DMS53 (cell line): ENCODE measurements around the gene WDR35.

Source experiments
- DNase-seq: peaks from one replicate; lab custom pipeline; 2025; lab: John Stamatoyannopoulos, UW

The WDR35 gene

DNA sequence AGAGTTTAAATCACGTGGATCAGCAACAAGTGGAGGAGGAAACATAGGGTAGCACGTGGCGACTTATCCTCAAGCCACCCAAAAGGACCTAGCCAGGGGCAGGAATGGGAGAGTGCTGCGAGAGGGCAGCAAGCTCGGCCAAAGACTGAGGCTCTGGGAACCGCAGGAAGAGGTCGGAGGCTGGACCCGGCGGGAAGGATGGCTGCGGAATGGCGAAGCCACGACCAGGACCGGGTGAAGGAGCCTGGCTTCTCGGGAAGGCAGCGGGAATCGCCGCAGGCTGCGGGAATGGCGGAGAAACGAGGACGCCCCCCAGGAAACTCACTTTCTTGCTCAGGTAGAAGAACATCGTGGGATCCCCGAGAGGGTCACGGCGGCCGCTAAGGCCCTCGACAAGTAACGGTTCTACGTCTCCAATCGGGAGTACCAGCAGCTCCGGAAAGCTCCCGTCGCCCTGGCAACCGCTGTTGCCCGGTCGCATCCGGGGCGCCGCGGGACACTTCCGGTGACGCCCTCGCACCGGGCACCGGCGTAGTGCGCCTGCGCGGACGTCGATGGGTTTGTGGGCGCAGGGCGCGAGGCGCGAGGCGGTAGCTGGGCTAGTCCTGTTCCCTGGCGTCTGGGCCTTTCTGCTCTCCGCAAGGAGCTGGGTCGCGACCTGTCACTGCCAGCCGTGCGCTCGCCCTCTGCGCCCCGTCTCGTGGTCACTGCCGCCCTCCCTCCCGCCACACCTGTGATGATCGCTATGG, at the start of gene WDR35:
Gene WDR35, minus strand, starts transcription at position 439 of the 749 bp plus-strand sequence. Its CDS starts 90 bp downstream, at position 349.
- peak; percentile 94 for DNase-seq

DNA sequence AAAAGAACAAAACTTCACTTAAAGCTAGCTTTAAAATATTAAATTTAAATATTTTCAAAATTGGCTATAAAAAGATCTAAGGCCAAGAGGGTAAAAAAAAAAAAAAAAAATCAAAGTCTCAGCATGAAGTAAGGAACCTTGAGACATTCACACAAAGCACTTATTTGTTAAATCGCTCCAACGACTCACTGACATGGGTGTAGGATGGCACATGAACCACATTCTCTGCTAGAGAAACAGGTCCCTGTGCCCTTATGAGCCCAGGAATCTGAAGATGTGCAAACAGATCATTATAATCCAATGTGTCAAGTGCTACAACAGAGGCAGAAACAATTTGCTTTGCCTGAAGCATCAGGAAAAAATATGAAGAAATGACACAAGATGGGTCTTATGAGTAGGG, 47.8 kb upstream of the WDR35 start:
- no peak for DNase-seq

DNA sequence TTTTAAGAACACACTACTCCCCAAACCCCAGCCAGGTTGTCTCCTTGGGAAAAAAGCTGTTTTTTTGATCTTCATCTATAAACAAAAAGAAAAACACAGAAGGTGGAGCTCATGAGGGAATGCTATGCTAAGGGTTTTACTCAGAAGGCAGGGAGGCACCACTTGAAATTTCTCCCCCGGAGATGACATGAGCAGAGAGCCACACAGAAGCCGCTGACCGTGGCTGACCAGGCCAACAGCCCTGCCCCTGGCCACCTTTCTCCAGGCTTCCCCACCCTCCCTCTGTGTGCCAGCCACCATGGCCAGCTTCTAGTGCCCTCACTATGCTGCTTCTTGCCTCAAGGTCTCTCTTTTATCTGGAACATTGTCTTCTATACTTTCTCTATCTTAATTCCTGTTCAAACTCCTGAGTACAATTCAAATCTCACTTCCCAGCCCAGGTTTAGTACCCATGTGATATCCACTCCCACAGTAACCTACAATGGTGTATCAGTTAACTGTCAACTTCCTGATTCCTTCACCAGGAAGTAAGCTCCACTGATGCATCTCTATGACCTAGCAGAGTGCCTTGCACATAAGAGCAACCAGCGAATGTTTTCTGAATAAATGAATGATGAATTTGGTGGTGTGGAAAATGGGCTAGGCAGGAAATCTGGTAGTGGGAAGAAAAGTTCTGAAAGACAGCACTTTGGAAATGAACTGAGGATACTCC, 46.2 kb upstream of the WDR35 start:
- peak; percentile 34 for DNase-seq

DNA sequence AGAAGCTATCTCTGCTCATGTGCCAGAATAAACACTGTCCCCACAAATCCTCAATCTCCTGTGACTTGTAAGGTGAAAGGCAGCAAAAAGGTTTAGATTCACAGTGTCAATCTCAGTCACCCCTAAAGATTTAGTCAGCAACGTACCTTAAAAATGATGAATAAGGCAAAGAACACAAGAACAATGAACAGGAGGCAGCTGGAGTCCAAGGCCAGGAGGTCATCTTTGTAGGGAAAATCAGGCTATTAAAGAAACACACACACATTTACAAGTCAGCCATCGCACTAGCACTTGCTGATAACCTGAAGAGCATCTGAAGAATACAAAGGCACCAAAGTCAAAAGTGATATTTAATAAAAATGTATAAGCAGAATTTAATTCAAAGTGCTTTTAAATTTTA, 44.9 kb upstream of the WDR35 start:
- no peak for DNase-seq

DNA sequence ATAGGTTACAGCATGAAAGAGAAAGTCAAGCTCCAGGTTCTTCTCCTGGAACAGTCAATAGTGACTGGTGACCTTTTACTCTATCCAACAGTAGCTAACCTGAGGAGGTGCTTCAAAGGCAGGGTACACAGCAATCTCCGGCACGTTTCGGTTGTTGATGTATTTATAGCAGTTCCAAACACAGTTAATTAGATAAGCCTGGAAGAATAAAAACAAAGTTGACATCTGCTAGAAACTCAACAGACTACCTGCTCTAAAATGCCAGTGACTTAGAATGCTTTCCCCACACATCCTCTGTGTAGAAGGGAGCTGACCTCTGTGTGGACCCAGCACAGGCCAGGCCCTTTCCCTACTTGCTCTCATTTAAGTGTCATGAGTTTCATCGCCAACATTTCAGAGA, 44.3 kb upstream of the WDR35 start:
- DNase-seq: no peak

DNA sequence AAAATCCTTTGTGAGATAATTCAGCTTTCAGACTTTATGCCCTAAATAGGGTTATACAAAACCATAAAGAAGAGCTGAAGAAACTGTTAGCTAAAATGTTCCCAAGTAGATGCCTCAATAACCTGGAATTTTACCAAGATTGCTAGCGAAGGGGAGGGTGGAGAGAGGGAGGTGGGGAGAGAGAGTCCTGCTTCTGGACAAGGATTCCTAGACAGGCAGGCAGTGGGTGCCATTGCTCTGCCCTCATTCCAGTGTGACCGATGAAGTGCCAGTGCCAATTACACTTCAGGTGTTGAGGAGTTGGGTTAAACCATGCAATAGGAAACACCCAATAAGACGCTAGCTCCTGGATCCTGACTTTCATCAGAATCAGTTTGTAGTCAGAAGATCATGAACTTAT, 43.4 kb upstream of the WDR35 start:
- DNase-seq: no peak

DNA sequence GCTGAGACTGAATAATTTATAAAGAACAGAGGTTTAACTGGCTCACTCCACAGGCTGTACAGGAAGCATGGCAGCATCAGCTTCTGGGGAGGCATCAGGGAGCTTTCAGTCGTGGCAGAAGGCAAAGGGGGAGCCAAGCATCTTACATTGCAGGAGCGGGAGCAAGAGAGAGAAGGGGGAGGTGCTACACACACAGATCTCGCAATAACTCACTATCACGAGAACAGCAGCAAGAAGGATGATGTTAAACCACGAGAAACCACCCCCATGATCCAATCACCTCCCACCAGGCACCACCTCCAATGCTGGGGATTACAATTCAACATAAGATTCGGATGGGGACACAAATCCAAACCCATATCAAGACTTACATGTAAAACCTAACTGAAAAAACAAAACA, 40.3 kb upstream of the WDR35 start:
- DNase-seq: no peak

DNA sequence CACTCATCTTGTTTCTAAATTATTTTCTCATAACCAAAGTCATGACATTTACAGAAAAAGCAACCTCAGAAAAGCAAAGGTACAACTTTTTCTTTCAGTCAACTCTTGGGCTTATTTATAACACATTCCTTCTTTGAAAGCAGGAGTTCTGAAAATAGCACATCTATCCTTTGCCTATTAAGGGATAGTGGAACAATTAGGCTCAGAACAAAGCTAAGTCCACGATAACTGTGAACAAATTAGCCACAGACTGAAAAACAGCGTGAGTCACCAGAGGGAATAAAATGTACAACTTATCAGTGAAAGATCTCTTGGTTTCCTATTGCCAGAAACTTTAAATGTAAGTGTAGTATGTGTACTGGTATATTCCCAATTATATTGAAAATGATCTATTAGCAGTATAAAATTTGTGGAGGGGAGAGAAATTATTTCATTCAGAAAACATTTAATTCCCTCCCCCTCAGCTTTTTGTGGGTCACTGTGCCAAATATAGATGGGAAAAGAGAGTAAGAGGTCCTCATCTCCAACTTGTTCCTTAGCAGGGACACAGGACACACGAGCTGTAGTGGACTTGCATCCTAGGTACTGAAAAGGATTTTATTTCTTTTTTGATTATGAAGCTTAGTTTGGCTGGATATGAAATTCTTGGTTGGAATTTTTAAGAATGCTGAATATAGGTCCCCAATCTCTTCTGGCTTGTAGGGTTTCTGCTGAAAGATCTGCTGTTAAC, 38.0 kb upstream of the WDR35 start:
- DNase-seq: no peak

DNA sequence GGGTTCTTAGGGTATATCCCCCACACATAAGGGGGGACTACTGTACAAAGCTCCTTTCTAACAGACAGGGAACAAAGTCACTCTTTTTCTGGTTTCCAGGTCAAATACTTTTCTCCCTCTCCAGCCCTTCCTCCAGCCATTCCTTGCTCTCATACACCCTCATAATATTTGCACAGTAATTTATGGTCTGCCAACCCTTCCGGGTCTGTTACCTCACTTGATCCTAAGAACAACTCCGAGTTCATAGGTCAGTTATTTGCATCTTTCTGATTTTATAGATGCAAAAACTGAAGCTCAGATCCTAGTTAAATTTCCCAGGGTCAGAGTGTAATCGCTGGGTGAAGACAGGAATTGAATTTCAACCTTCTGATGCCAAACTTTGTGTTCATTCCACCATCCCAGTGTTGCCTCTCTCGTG, 37.4 kb upstream of the WDR35 start:
- DNase-seq: peak; percentile 68

DNA sequence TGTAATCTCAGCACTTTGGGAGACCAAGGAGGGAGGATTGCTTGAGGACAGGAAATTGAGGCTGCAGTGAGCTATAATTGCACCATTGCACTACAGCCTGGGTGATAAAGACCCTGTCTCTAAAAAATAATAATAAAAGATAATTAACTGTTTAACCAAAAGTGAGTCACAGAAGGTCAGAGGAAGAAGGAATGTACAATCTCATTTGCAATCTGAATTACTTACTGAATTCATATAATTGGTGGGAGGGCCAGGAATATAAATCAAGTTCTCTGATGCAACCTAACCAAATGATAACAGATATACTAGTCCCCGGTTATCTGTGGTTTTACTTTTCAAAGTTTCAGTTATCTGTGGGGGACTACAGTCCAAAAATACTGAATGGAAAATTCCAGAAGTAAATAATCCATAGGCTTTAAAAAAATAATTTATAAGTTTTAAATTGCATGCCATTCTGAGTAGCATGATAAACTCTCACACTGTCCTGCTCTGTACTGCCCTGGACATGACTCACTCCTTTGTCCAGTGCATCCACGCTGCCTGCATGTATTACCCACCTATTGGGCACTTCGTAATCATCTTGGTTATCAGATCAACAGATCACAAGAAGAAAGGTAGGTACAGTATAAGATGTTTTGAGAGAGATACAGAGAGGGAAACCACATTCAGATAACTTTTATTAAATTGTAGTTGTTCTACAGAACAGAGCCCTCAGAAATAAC, 35.3 kb upstream of the WDR35 start:
- DNase-seq: no peak

DNA sequence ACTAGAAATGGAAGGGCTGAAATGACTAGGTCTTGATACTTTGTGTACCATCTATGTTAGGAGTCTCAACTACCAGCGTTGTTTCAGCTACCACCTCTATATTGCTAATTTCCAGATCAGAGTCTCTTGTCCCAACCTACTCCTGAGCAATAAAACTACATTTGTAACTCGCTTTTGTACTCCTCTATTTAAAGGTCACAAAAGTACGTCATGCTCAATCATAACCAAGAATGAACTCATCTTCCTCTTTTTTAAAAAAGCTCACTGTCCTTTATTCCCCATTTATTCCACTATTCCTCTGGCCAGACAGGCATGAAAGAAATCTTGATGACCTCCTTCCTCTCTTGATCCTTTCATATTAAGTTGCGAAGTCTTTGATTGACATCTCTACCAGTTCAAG, 33.8 kb upstream of the WDR35 start:
- DNase-seq: no peak

DNA sequence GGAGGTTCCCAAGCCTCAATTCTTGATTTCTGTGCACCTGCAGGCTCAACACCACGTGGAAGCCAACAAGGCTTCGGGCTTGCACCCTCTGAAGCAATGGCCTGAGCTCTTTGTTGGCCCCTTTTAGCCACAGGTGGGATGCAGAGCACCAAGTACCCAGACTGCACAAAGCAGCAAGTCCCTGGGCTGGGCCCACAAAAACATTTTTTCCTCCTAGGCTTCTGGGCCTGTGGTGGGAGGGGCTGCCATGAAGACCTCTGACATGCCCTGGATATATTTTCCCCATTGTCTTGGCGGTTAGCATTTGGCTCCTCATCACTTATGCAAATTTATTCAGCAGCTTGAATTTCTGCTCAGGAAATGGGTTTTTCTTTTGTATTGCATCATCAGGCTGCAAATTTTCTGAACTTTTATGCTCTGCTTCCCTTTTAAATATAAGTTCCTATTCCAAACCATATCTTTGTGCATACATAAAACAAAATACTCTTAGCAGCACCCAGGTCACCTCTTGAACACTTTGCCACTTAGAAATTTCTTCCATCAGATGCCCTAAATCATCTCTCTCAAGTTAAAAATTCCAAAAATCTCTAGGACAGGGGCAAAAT, 31.6 kb upstream of the WDR35 start:
- DNase-seq: no peak

DNA sequence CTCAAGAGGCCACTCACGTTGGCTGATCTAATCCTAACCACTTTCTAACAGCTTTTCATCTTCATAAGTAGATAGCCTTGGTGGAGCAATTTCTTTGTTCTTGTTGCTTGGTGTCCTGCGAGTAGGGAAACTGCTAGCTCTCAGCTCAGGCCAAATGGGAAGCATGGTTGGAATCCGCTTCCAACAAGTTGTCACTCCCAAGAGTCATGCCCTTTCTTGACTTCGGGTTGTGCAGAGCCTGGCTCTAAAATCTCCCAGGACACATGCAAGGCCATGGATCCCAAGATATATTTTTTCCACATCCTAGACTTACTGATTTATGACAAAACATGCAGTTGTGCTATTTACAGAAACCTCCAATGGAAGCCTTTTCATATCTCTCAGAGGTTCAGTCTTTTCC, 29.8 kb upstream of the WDR35 start:
- DNase-seq: no peak

DNA sequence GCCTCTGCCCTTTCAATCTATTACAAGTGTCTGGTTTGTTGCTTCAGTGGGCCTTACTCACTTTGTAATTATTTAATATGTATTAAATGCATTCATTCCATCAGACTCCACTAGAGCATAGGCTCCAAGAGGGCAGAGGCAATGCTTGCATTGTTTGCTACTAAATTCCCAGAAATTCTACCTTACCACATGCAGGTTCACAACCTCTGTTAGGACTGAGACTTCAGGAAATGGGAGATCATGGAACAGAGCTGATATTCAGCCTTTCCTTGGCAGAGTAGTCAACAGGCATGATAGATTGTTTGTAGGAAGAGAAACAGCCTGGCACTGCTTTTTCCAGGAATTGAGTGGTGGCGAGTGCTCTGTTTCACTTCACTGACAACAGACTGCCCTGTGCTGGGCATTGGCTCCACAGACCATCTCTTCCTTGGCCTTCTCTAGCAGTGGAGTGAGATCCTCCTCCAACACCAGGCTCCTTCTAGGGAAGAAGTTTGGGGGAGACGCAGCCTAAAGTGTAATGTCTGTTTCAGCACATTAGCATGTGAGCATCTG, 28.8 kb upstream of the WDR35 start:
- DNase-seq: no peak

DNA sequence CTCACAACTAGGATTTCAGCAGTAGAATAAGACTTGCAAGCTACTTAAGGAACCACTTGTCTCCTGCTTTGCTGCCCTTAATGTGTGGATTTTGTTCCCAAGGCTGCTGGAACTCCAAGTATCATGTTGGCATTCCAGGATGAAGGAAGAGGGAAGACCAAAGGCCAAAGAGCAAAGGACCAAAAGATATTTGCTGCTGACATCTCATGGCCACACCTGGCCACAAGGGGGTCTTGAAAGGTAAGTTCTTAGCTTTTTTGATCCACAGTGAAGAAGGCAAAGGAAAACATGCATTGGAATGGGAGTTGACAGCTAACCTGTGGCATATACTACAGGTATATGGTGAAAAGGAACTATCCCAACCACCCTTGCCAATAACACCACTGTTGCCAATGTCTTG, 26.4 kb upstream of the WDR35 start:
- DNase-seq: no peak

DNA sequence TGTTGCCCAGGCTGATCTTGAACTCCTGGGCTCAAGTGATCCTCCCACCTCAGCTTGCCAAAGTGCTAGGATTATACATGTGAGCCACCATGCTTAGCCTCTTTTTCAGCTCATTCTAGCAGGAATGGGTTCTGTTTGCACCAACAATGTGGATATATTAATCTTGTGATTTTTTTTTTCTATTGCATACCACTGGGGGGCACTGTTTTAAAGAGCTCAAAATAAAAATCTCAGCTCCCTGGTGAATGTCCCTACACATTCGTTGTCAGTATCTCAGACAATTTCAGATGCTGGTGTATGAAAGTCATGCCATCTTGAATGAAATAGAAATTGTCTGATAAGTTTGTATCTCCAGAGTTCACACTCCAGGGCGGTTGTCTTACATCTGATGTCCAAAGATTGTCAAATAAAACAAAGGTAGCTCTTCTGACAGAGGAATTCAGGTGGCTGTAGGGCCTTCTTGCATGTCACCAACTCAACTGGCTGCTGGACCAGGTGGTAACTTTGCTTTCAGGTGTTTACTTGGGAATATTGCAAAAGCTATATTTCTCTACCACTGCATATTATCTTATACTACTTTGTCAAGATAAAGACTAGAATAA, 25.7 kb upstream of the WDR35 start:
- peak; percentile 67 for DNase-seq

DNA sequence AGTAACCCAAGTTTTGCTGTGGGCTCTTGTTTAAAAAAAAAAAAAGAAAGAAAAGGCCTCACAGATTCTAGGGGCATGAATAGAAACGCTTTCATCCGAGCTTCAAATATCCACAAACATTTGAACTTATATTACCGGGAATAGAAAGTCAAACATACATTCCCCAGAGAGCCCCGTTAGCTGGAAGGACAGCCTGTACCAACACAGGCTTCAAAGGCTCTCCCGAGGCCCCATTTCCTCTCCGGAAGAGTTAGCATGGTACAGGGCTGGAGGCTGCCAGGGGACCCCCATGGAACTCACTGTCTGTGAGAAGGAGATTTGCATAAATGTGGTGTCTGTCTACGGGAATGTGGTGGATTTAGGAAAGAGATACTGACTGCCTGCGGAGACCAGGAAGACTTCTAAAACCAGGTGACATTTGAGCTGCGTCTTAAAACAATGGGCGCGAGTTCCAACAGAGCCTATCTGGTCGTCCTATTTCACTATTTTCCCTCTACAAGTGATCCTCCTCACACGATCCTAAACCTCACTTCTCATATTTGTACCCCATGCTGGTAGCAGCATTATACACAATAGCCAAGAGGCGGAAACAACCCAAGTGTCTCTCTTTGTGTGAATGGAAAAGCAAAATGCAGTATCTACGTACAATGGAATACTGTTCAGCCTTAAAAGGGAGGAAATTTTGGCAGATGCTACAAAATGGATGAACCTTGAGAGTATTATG, 23.4 kb upstream of the WDR35 start:
- peak; percentile 3 for DNase-seq

DNA sequence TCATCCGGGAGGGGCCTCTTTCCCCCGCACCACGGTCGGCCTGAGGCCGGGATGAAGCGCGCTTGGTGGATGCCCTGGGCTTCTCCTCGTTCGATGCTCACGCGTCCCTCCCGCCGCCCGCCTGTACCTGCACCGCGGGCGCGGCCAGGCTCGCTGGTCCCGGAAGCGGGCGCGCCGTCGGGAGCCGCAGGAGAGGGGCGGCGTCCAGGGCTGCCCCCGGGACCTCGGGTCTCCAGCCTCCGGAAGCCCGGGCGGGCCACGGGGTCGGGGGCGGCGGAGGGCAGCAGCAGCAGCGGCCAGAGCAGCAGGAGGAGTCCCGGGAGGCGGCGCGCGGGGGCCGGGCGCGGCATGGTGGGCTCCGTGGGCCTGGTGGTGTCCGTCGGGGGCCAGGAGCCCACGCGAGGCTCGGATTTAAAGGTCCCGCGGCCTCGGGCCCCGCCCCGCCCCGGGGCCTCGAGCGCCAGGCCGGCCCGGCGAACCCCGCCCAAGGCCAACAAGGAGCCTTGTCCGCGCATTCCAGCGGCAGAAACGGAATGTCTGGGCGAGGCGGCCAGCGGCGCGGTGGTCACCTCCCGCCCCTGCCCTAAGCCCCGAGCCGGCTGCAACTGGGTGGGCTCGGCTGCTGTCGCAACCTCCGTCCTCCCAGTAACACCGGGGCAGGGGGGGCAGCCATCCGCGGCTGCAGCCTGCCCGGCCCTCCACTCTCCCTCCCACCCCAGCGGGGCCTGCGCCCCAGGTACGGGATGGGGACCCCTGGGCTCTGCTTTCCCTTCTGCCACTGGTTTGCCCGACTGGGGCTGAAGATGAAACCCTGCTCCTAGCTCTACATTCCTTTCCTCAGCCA, 22.6 kb upstream of the WDR35 start, which contains the start of gene MATN3:
Gene MATN3, minus strand, starts transcription at position 387 of the 844 bp plus-strand sequence. Its CDS starts 37 bp downstream, at position 350.
- DNase-seq: peak; percentile 59

DNA sequence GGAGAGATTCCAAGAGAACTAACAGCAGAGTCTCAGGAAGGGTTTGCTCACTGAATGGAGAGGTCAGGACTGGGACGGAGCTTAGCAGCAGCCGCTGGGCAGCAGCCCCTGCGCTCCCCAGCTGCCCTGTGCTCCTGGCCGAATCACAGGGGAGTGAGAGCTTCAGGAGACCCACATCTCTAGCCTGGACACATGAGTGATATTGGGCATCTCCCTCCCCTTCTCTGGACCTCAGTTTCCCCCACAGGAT, 22.1 kb upstream of the WDR35 start:
- no peak for DNase-seq
